ENCODE results near the gene CD81.
A peak's percentile ranks its signal among the peaks of the same experiment; 100 is the strongest.

Gene CD81

GRCh38 chr11:2386591-2386990, 9.5 kb downstream of the CD81 start:
- peaks cover 79% of the 10 kb centered on the region for H3F3A ChIP-seq (ENCODE audit: insufficient read depth)
- peak overlapping the region; percentile 97 for H3K27ac ChIP-seq (ENCODE audit: low read depth, low read length)
- no peak for TF ChIP-seq EZH2phosphoT487 (conservative IDR thresholded peaks at IDR 0.05; ENCODE audit: low read length)
- no peak for TF ChIP-seq CTCF (IDR thresholded peaks at IDR 0.05; ENCODE audit: insufficient read depth, low read length, poor library complexity, severe bottlenecking)
- no peaks in the 10 kb centered on the region for H4K20me1 ChIP-seq (ENCODE audit: low read depth, low read length)
- no peaks in the 10 kb centered on the region for H3K27me3 ChIP-seq (ENCODE audit: low read length)
- no peak overlapping the region for H2AFZ ChIP-seq (ENCODE audit: low read depth, low read length, severe bottlenecking)
- H3K9ac ChIP-seq (ENCODE audit: low read length) = peak overlapping the region; percentile 66
- peak overlapping the region; percentile 79 for H3K4me2 ChIP-seq (ENCODE audit: low read depth, low read length, poor library complexity, severe bottlenecking)
- peak overlapping the region; percentile 35 for H3K4me3 ChIP-seq (ENCODE audit: insufficient read depth, low read length, poor library complexity, severe bottlenecking)
- H3K36me3 ChIP-seq (ENCODE audit: low read length) = no peaks in the 10 kb centered on the region
- no peaks in the 10 kb centered on the region for H3K9me2 ChIP-seq (replicated peaks; ENCODE audit: insufficient read depth, low read length)
- peaks cover 75% of the 10 kb centered on the region for H3K79me2 ChIP-seq (ENCODE audit: insufficient read depth, low read length)
- H3K9me3 ChIP-seq (ENCODE audit: insufficient read depth, low read length) = no peaks in the 10 kb centered on the region

- Histone ChIP-seq H3K79me2 (ENCODE audit: insufficient read depth, low read length) (peaks cover 75% of the 10 kb centered on the region), H3K4me3 (ENCODE audit: insufficient read depth, low read length, poor library complexity, severe bottlenecking) (peak overlapping the region; percentile 35), H3K9me3 (ENCODE audit: insufficient read depth, low read length) (no peaks in the 10 kb centered on the region), H3K27ac (ENCODE audit: low read depth, low read length) (peak overlapping the region; percentile 97), H2AFZ (ENCODE audit: low read depth, low read length, severe bottlenecking) (no peak overlapping the region), H3K9me2 (replicated peaks; ENCODE audit: insufficient read depth, low read length) (no peaks in the 10 kb centered on the region), H3K4me2 (ENCODE audit: low read depth, low read length, poor library complexity, severe bottlenecking) (peak overlapping the region; percentile 79), H4K20me1 (ENCODE audit: low read depth, low read length) (no peaks in the 10 kb centered on the region), H3K9ac (ENCODE audit: low read length) (peak overlapping the region; percentile 66), H3K27me3 (ENCODE audit: low read length) (no peaks in the 10 kb centered on the region), H3K36me3 (ENCODE audit: low read length) (no peaks in the 10 kb centered on the region), H3F3A (ENCODE audit: insufficient read depth) (peaks cover 71% of the 10 kb centered on the region)
- TF ChIP-seq EZH2phosphoT487 (conservative IDR thresholded peaks at IDR 0.05; ENCODE audit: low read length) (no peak), CTCF (IDR thresholded peaks at IDR 0.05; ENCODE audit: insufficient read depth, low read length, poor library complexity, severe bottlenecking) (no peak)
These were observed 10.3 kb downstream of the CD81 start for GRCh38 chr11:2387266-2387987.

DNA sequence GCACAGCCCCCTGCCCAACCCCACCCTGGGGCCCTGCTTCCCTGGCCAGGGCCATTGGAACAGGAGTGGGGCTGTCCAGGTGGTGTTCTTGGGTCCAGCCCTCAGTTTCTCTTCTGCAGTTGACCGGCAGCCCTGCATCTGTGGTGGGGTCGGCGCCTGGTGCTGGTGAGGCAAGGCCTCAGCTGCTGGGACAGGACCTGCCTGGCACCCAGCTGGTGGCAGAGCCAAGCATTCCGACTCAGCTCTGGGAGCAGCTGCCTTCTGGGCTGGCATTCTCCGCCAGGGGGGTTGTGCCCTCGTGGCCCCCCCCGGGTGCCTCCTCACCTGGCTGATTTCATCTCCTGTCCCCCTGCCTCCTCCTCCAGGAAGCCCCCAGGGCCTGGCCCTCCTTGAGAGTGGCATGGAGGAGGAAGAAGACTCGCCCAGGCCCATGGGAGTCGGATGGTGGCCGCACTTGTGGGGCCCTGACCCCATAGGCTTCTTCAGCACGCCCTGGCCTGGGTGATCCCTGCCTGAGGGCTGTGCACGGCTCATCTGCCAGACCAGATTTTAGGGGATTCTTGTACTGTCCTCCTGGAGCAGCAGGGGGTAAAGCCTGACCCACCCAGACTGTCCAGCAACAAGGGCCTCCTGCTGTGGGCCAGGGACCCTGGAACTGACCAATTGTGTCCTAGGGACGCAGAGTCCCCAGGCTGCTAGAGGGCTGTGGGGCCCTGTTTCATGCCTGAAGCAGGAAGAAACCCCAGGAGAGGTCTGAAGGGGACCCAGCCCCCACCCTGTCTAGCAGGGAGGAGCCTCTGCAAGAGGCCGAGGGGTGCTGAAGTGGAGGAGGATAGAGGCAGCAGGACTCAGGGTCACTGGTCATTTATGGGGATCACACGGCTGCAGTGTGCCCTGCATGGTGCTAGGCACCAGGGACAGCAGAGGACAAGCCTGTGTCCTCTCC, 11.6 kb downstream of the CD81 start:
- no peaks in the 10 kb centered on the region for H4K20me1 ChIP-seq (ENCODE audit: low read depth, low read length)
- no peaks in the 10 kb centered on the region for H3K9me3 ChIP-seq (ENCODE audit: insufficient read depth, low read length)
- H3K4me2 ChIP-seq (ENCODE audit: low read depth, low read length, poor library complexity, severe bottlenecking) = peak overlapping the region; percentile 79
- peak overlapping the region; percentile 66 for H3K9ac ChIP-seq (ENCODE audit: low read length)
- TF ChIP-seq EZH2phosphoT487 (conservative IDR thresholded peaks at IDR 0.05; ENCODE audit: low read length) = no peak
- no peak for TF ChIP-seq CTCF (IDR thresholded peaks at IDR 0.05; ENCODE audit: insufficient read depth, low read length, poor library complexity, severe bottlenecking)
- H3K27me3 ChIP-seq (ENCODE audit: low read length) = no peaks in the 10 kb centered on the region
- peaks cover 71% of the 10 kb centered on the region for H3K79me2 ChIP-seq (ENCODE audit: insufficient read depth, low read length)
- H3K4me3 ChIP-seq (ENCODE audit: insufficient read depth, low read length, poor library complexity, severe bottlenecking) = peak overlapping the region; percentile 8
- H3K9me2 ChIP-seq (replicated peaks; ENCODE audit: insufficient read depth, low read length) = no peaks in the 10 kb centered on the region
- no peak overlapping the region for H2AFZ ChIP-seq (ENCODE audit: low read depth, low read length, severe bottlenecking)
- H3K27ac ChIP-seq (ENCODE audit: low read depth, low read length) = peak overlapping the region; percentile 97
- peaks cover 58% of the 10 kb centered on the region for H3F3A ChIP-seq (ENCODE audit: insufficient read depth)
- no peaks in the 10 kb centered on the region for H3K36me3 ChIP-seq (ENCODE audit: low read length)

Data from SU-DHL-6 (cell line).